ENCODE measurements around the gene PCARE.

The PCARE gene

GRCh38 chr2:29079887-29080286, 5.6 kb upstream of the PCARE start:
- CTCF ChIA-PET: no interaction called here
- no peaks in the 10 kb centered on the region for H3K36me3 ChIP-seq (ENCODE audit: control insufficient read depth in 2 of 2, insufficient read depth in 1 of 2, low read length in 2 of 2)
- TF ChIP-seq ZNF138 (tag by site-specific recombination; IDR thresholded peaks at IDR 0.05; ENCODE audit: borderline replicate concordance) (no peak), ZNF639 (tag by site-specific recombination; IDR thresholded peaks at IDR 0.05) (no peak), TSHZ1 (tag by site-specific recombination; IDR thresholded peaks at IDR 0.05; ENCODE audit: borderline replicate concordance) (no peak), SP3 (tag by site-specific recombination; IDR thresholded peaks at IDR 0.05) (no peak), ZNF580 (tag by site-specific recombination; IDR thresholded peaks at IDR 0.05) (no peak), ZNF660 (tag by site-specific recombination; IDR thresholded peaks at IDR 0.05) (no peak), ZNF558 (tag by site-specific recombination; IDR thresholded peaks at IDR 0.05) (no peak), ZNF792 (tag by site-specific recombination; IDR thresholded peaks at IDR 0.05) (no peak), ZNF16 (tag by site-specific recombination; IDR thresholded peaks at IDR 0.05; ENCODE audit: low read depth) (no peak), BCL11A (tag by site-specific recombination; IDR thresholded peaks at IDR 0.05; ENCODE audit: low read depth) (no peak), ZBTB10 (tag by site-specific recombination; IDR thresholded peaks at IDR 0.05) (no peak), ZEB2 (tag by site-specific recombination; IDR thresholded peaks at IDR 0.05) (no peak), INSM2 (tag by site-specific recombination; IDR thresholded peaks at IDR 0.05) (no peak), ZFP69B (tag by site-specific recombination; IDR thresholded peaks at IDR 0.05) (no peak)

GRCh38 chr2:29075894-29076705, 1.8 kb upstream of the PCARE start:
- no peak overlapping the region for H3K27ac ChIP-seq (ENCODE audit: extremely low read depth, low read depth, low read length)
- H3K9me3 ChIP-seq (ENCODE audit: control insufficient read depth, insufficient read depth, low read depth, low read length): no peaks in the 10 kb centered on the region
- ChIA-PET CTCF (no interaction called here), POLR2A (no interaction called here)
- no peak overlapping the region for H3K4me3 ChIP-seq (ENCODE audit: low read depth, low read length)
- H3K4me1 ChIP-seq (ENCODE audit: control insufficient read depth, insufficient read depth, low read length): no peaks in the 10 kb centered on the region
- H3K36me3 ChIP-seq (ENCODE audit: control insufficient read depth in 2 of 2, insufficient read depth in 1 of 2, low read length in 2 of 2): no peaks in the 10 kb centered on the region
- TF ChIP-seq ZSCAN16 (tag by site-specific recombination; IDR thresholded peaks at IDR 0.05): no peak
- no peak for TF ChIP-seq YY2 (tag by site-specific recombination; IDR thresholded peaks at IDR 0.05)
- TF ChIP-seq ZNF426 (tag by site-specific recombination; IDR thresholded peaks at IDR 0.05): no peak
- no peak for TF ChIP-seq ZNF366 (tag by site-specific recombination; conservative IDR thresholded peaks at IDR 0.05)
- no peak for TF ChIP-seq MZF1 (tag by site-specific recombination; IDR thresholded peaks at IDR 0.05; ENCODE audit: borderline replicate concordance)
- TF ChIP-seq ZBTB44 (tag by site-specific recombination; IDR thresholded peaks at IDR 0.05): no peak
- TF ChIP-seq ZSCAN30 (tag by site-specific recombination; IDR thresholded peaks at IDR 0.05): no peak

More at GRCh38 chr2:29079887-29080286, 5.6 kb upstream of the PCARE start:
- Histone ChIP-seq H3K27ac (ENCODE audit: extremely low read depth, low read depth, low read length) (no peak overlapping the region), H3K9me3 (ENCODE audit: control insufficient read depth, insufficient read depth, low read depth, low read length) (no peaks in the 10 kb centered on the region), H3K4me3 (ENCODE audit: low read depth, low read length) (no peak overlapping the region), H3K4me1 (ENCODE audit: control insufficient read depth, insufficient read depth, low read length) (no peaks in the 10 kb centered on the region)
- POLR2A ChIA-PET: no interaction called here

Measured in HEK293 (cell line).